Adrenal gland (tissue), 12 donors: ENCODE data around the gene TIRAP. TPM values are rescaled to one million over a fixed set of nuclear protein-coding genes. Genes with fewer than 3 reads are reported as not detected.

Experiments
- DNase-seq, 7 donors: peaks; one replicate each; pipeline ENCODE4 v3.0.0-alpha.2; 2019 to 2020
- H3K27ac ChIP-seq, 5 donors: fragments of 200-600 bp; sonication (generic) in 4 of 5; 1 replicate in 3 of 5; 2 replicates in 2 of 5; pipeline versions ENCODE4 v1.5.1 to v1.8.0; 2016 to 2020; ENCODE audit warnings: mild to moderate bottlenecking in 1 of 5
- H3K27me3 ChIP-seq: fragments of 200-600 bp; 2 replicates; pipeline ENCODE4 v1.8.0; 2021
- H3K36me3 ChIP-seq, 2 donors: fragments of 200-600 bp; replicated peaks in 1 of 2; 1 replicate in 1 of 2; 2 replicates in 1 of 2; pipeline versions ENCODE4 v1.5.1 to v1.8.0; 2018 to 2022
- H3K4me1 ChIP-seq, 2 donors: fragments of 200-600 bp; replicated peaks in 1 of 2; 1 replicate in 1 of 2; 2 replicates in 1 of 2; pipeline versions ENCODE4 v1.5.1 to v1.8.0; 2018 to 2021
- H3K4me3 ChIP-seq, 4 donors: fragments of 200-600 bp; sonication (generic) in 3 of 4; one replicate each; pipeline ENCODE4 v1.5.1; 2016 to 2018
- H3K9me3 ChIP-seq, 3 donors: fragments of 200-600 bp; sonication (generic) in 1 of 3; replicated peaks in 1 of 3; 1 replicate in 2 of 3; 2 replicates in 1 of 3; pipeline versions ENCODE4 v1.5.1 to v1.8.0; 2016 to 2021
- CTCF ChIP-seq, 6 experiments: fragments of 450-650 bp in 4 of 6; fragments of 200-600 bp in 2 of 6; sonication (generic) in 1 of 6; IDR thresholded peaks; 1 replicate in 5 of 6; 2 replicates in 1 of 6; pipeline versions ENCODE4 v1.5.1 to v1.8.0; 2016 to 2021; ENCODE audit warnings: antibody characterized with exemption in 6 of 6, mild to moderate bottlenecking in 2 of 6, moderate library complexity in 1 of 6
- POLR2A ChIP-seq, 2 donors: fragments of 450-650 bp; IDR thresholded peaks; one replicate each; pipeline ENCODE4 v1.6.1; 2017; ENCODE audit warnings: antibody characterized with exemption in 2 of 2, mild to moderate bottlenecking in 2 of 2, moderate library complexity in 1 of 2
- WGBS, 4 donors: extraction: QIAGEN DNeasy Blood & Tissue Kit in 2 of 4; methylation state at CpG; one replicate each; pipeline versions ENCODE4 v1.1.5 to v1.1.7; 2013 to 2017; 5-methylcytosine and 5-hydroxymethylcytosine counted together
- intact Hi-C, 2 donors: fragments of 100-400 bp; cut with DNase I; formaldehyde crosslinking; loops; one replicate each; pipeline versions ENCODE4 v1.14.1 to v1.15.0; 2022 to 2023
- polyA plus RNA-seq, 3 donors: library from polyadenylated mRNA; stranded (reverse); fragments of 200-250 nt in 2 of 3; fragments of 350-450 nt in 1 of 3; fragmentation: Illumina TruSeq in 1 of 3; extraction: RNeasy Lipid Tissue Mini Kit (QIAGEN cat#74804) in 1 of 3; gene quantifications; one replicate each; pipeline ENCODE4 v1.2.3, GENCODE V29; 2013 to 2014
- total RNA-seq, 9 donors: library from RNA; depleted of rRNA in 4 of 9; stranded (reverse); fragments of >200 nt in 4 of 9; fragments of 120-200 nt in 1 of 9; fragmentation: NEBNext Ultra II Directional in 1 of 9; extraction: Animal tissue kit (Norgen Biotek cat#: 25700) in 1 of 9; gene quantifications; one replicate each; pipeline versions ENCODE4 v1.1.0 to v1.2.4, GENCODE V29; 2013 to 2023
- donor health status: healthy with polysubstance abuse.
- donor health status: Bipolar disorder and iron deficiency.
- donor health status: DM: yes; HTN: yes; CAD: no.
- donor health status: DM: no; HTN: no; CAD: no.
- donor health status: DM: no; HTN: no; CAD: no.
- donor health status: DM: yes; HTN: yes; CAD: no.

Gene TIRAP
- total and polyA plus RNA-seq, 12 donors = 4.7 to 41.1 (median 12.1) TPM

GRCh38 chr11:126336138-126336541 is 53.2 kb downstream of the TIRAP start:
- DNase-seq = peak in 1 of 7 donors; percentile 10
- peaks cover 10 to 47% of the 10 kb centered on the region in 2 donors for H3K4me1 ChIP-seq
- intact Hi-C loops = no loop called here

GRCh38 chr11:126336671-126337101 is 53.8 kb downstream of the TIRAP start:
- peaks cover 9 to 47% of the 10 kb centered on the region in 2 donors for H3K4me1 ChIP-seq
- WGBS, 4 donors = 72 to 93% (median 84%) methylated on average over 2 to 9 of the region's 9 CpGs

More at GRCh38 chr11:126336138-126336541, 53.2 kb downstream of the TIRAP start:
- Histone ChIP-seq H3K27ac (peak overlapping the region in 1 of 5 donors; percentile 65), H3K9me3 (no peaks in the 10 kb centered on the region), H3K36me3 (peaks cover 0 to 4% of the 10 kb centered on the region in 2 donors), H3K4me3 (no peak overlapping the region), H3K27me3 (no peaks in the 10 kb centered on the region)
- WGBS, 4 donors = 67 to 77% (median 71%) methylated on average over 8 of the region's 8 CpGs
- TF ChIP-seq POLR2A (IDR thresholded peaks at IDR 0.05) (no peak), CTCF (IDR thresholded peaks at IDR 0.05) (no peak)

GRCh38 chr11:126337126-126337473 is 54.2 kb downstream of the TIRAP start:
- DNase-seq = no peak
- Histone ChIP-seq H3K9me3 (no peaks in the 10 kb centered on the region), H3K27ac (peak overlapping the region in 1 of 5 donors; percentile 65), H3K36me3 (peaks cover 0 to 4% of the 10 kb centered on the region in 2 donors), H3K4me3 (no peak overlapping the region), H3K4me1 (peaks cover 5 to 47% of the 10 kb centered on the region in 2 donors), H3K27me3 (no peaks in the 10 kb centered on the region)
- TF ChIP-seq CTCF (IDR thresholded peaks at IDR 0.05) (no peak), POLR2A (IDR thresholded peaks at IDR 0.05) (no peak)
- intact Hi-C loops = no loop called here
- WGBS, 4 donors = 75 to 88% (median 88%) methylated on average over 3 to 4 of the region's 4 CpGs; no CpG with 5 or more reads in 1 of the 4 donors

More at GRCh38 chr11:126336671-126337101, 53.8 kb downstream of the TIRAP start:
- peak in 1 of 7 donors; percentile 23 for DNase-seq
- Histone ChIP-seq H3K27ac (peak overlapping the region in 2 of 5 donors; percentile 26 to 65), H3K36me3 (peaks cover 0 to 4% of the 10 kb centered on the region in 2 donors), H3K9me3 (no peaks in the 10 kb centered on the region), H3K27me3 (no peaks in the 10 kb centered on the region), H3K4me3 (no peak overlapping the region)
- no peak for TF ChIP-seq CTCF (IDR thresholded peaks at IDR 0.05)
- TF ChIP-seq POLR2A (IDR thresholded peaks at IDR 0.05) = no peak
- intact Hi-C loops = no loop called here

DNA sequence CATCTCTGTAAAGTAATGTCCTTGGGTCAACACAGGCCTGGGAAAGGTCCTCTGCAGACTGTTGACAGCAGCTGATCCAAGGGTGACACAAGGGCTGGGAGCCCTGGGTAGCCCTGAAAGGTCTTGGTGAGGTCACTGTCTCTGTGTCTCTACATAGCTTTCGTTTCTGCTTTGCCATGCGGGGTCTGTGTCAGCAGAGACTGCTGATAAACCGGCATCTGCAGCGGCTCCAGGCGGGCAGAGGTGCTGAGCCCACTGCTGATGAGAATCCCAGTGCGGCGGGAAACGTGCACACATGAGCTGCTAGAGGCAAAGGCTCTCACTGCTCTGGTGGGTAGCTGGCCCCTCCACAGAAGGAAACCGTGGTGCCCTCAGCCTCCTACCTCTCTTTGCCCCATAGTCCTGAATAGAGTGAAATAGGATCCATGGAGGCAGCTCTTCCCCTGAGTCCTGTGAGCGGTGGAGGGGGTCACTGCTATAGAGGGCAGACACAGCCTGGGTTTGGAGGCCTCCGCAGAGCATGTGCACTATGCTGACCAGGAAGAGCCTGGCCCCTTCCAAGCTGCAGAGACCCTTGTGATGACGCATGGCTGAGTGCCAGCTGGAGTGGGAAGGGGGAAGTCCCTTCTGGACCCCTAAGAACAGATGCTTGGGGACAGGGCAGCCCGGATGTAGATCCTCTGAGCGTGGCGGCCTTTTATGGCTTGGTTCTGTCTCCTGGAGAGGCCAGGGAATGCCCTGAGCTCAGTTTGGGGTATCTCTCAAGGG is 54.8 kb downstream of the TIRAP start:
- peak in 3 of 7 donors; percentile 21 to 52 (median 23) for DNase-seq
- TF ChIP-seq CTCF (IDR thresholded peaks at IDR 0.05) (no peak), POLR2A (IDR thresholded peaks at IDR 0.05) (no peak)
- no peaks in the 10 kb centered on the region for H3K9me3 ChIP-seq
- 75 to 83% (median 83%) methylated on average over 13 to 15 of the region's 15 CpGs; no CpG with 5 or more reads in 1 of the 4 donors for WGBS, 4 donors
- H3K36me3 ChIP-seq = peaks cover 0 to 4% of the 10 kb centered on the region in 2 donors
- H3K27ac ChIP-seq = peak overlapping the region in 1 of 5 donors; percentile 31
- no peak overlapping the region for H3K4me3 ChIP-seq
- no peaks in the 10 kb centered on the region for H3K27me3 ChIP-seq
- intact Hi-C loops = no loop called here
- peaks cover under 1 to 41% of the 10 kb centered on the region in 2 donors for H3K4me1 ChIP-seq
